GM21723 (cell line): ENCODE measurements around the gene CPN2.

Experiments used
- ATAC-seq: cut with Tn5 transposase; IDR thresholded peaks from one replicate; pipeline ENCODE4 v1.9.1; 2021; ENCODE audit warnings: mild to moderate bottlenecking, moderate library complexity; ENCODE audit not compliant: unreplicated experiment

Gene CPN2, protein sequence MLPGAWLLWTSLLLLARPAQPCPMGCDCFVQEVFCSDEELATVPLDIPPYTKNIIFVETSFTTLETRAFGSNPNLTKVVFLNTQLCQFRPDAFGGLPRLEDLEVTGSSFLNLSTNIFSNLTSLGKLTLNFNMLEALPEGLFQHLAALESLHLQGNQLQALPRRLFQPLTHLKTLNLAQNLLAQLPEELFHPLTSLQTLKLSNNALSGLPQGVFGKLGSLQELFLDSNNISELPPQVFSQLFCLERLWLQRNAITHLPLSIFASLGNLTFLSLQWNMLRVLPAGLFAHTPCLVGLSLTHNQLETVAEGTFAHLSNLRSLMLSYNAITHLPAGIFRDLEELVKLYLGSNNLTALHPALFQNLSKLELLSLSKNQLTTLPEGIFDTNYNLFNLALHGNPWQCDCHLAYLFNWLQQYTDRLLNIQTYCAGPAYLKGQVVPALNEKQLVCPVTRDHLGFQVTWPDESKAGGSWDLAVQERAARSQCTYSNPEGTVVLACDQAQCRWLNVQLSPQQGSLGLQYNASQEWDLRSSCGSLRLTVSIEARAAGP

GRCh38 chr3:194351080-194351672, at the start of gene CPN2:
Gene CPN2, minus strand, starts transcription at chr3:194351328. Its CDS starts 8,626 bp downstream, at chr3:194342702.
- no peak for ATAC-seq

- no peak for ATAC-seq
These were observed 48.8 kb upstream of the CPN2 start for GRCh38 chr3:194399874-194400411.

GRCh38 chr3:194399166-194399565, 48.0 kb upstream of the CPN2 start, which contains the start of gene GP5:
Gene GP5, minus strand, starts transcription at chr3:194399266. Its CDS starts 984 bp downstream, at chr3:194398282.
- ATAC-seq, result no peak

GRCh38 chr3:194397757-194398312, 46.7 kb upstream of the CPN2 start:
- ATAC-seq, result no peak

GRCh38 chr3:194396859-194397756, 46.0 kb upstream of the CPN2 start:
- peak; percentile 49 for ATAC-seq

- no peak for ATAC-seq
These were observed 45.4 kb upstream of the CPN2 start for GRCh38 chr3:194396539-194396858.

GRCh38 chr3:194395778-194396538, 44.8 kb upstream of the CPN2 start:
- no peak for ATAC-seq

DNA sequence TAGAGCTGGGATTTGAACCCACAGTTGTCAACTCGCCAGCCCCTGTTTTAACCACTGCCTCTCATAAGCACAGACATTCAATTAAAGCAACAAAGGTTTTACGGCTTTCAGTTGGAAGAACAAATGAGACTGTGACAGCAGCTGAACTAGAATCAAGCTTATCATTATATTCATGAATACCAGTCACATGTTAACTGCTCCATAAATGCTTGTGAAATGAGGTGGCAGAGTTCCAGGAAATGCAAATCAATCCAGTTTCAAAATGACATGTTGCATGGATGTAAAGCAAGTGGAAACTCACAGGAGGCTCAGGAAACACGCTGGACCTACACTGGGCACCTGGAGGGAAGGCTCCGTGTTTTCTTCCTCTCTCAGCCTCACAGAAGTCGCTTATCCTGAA, 44.1 kb upstream of the CPN2 start:
- no peak for ATAC-seq

DNA sequence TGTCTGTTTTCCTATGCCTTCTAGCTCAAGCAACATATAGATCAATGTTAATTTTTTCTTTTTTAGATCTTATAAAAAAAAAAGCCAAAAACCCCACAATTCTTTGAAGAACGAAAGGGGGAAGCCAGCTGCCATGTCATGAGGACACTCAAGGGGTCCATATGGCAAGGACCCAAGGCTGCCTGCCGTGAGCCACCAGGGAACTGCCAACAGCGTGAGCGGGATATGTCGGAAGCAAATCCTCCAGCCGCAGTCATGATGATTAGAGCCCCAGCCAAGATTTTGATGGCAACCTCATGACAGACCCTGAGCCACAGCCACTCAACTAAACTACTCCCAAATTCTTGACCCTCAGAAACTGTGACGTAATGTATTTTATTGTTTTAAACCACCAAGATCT, 41.4 kb upstream of the CPN2 start:
- no peak for ATAC-seq

DNA sequence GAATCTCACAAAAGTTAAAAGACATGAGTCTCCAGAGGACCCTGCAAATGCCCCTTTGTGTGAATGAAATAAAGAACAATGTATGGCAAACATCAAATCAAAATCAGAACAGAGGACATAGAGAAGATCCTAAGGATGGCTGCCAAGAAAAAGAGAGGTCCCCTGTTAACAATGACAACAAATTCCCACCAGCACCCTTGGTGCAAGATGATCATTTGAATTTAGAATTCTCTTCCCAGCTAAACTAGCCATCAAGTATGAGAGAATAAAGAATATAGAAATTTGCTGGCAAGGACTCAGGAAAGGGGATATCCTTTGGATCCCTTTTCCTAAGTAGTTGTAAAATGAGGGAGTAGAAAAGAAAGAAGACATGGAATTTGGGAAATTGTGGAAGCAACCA, 39.7 kb upstream of the CPN2 start:
- ATAC-seq, result no peak

DNA sequence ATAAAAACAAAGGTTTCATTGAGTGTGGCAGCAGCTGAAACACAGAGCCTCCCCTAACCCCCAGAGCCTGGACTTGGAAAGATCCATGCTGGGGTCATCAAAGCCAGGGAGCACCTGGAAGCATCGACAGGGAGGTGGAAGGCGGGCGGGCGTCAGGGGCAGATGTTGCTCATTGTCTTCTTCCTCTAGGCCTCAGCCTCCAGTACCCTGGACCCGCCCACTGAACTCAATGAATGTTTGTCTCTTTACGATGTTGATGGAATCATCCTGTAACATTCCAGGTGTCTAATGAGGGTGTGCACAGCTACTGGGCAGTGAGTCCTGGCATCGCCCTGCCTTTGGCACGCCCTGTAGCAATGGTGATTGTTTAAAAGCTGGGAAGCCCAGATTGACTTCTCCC, 38.1 kb upstream of the CPN2 start:
- no peak for ATAC-seq

DNA sequence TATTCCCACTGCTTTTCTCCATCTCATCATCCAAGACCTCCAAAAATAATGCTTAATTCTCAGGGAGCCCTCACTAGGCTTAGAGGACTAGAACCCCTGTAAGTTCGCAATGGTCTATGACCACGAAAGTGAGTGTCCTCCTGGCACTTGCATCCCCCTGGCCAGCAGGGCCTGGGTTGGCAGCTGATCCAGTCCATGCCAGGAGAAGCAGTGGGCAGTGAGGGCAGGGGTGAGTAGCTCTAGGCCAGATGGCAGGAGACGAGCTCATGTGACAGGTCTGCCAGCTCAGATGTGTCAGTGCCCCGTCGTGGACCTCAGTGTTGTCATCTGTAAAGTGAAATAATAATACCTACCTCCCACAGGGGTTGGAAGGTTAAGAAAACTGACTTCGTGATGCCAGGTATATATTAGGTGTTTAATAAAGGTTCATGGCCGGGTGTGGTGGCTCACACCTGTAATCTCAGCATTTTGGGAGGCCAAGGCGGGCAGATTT, 36.8 kb upstream of the CPN2 start:
- ATAC-seq, result no peak

DNA sequence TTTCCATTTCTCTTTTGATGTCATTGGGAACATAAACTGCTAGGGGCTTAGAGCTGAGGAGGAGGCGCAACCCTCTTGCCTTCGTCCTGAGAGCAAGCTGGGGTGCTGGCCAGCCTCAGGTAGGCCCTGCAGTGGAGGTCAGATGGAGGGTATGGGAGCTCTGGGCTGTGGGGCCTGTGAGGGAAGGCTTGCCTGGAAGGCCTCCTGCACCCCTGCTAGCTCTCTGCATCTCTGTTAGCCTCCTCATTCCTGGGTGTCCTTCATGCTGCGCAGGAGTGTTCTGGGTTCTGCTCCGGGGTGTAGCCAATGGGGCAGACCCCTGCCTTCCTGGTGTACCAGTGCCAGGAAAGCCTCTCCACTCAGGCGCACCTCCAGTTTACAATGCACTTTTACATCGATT, 36.1 kb upstream of the CPN2 start:
- ATAC-seq, result no peak

DNA sequence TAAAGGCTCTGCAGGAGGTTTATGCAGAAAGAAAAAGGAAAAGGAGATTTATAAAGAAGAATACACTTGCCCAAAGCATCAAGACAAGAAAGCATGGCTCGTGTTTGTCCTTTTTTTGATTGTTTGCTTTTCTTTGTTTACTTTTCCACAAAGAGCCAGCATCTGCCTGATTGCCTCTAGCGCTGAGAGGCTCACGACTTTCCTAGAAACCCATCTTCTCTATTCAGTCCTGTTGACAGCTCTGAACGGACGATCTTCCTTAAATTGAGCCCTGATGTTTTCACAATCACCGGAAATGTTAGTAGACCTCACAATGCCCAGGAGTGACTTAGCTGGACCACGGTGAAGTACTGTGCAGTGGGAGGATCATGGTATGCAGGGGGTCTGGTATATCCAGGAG, 35.5 kb upstream of the CPN2 start:
- no peak for ATAC-seq

- ATAC-seq, result no peak
These were observed 34.9 kb upstream of the CPN2 start for GRCh38 chr3:194386066-194386465.

GRCh38 chr3:194384569-194385001, 33.5 kb upstream of the CPN2 start:
- ATAC-seq, result no peak

- ATAC-seq, result no peak
These were observed 33.0 kb upstream of the CPN2 start for GRCh38 chr3:194384156-194384555.

DNA sequence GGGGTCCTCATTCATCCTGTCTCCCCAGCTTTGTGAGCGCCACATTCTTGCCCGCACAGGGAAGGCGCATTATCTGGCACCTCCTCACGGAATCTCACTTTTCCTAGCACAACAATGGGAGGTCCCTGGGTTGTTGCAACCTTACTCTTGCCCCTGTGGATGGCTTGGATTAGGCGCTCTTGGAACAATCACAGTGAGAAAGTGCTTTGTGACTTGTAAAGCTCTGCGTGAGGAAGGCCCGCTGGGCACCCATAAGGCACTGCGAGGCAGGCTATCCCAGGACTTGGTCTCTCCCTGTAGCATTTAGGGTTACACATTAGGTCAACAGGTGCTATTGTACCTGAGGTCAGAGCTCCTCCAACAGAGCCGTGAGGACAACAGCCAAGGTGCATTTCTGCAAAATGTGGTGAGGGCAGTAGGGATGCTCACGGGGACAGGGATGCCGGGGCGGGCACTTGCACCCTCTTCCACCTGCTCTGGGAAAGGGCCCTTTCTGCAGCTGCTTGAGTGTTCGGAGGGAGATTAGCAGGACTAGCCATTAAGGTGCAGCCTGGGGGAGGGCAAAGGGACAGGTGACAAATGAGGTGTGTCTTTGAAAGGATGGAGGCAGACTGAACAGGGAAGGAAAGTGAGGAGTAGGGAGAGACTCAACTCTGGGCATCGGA, 32.3 kb upstream of the CPN2 start:
- no peak for ATAC-seq

- no peak for ATAC-seq
These were observed 31.7 kb upstream of the CPN2 start for GRCh38 chr3:194382892-194383223.
